ENCODE data around the gene CYTH3. TPM values are rescaled to one million over a fixed set of nuclear protein-coding genes. Genes with fewer than 3 reads are reported as not detected.
"Not testable (repeated sequence)": the region's sequence is repeated elsewhere in the genome, so short reads cannot be mapped to it uniquely, and the experiment has no call there.

Gene CYTH3
- total RNA-seq, 1 donor: 22.9 TPM

GRCh38 chr7:6158424-6159096, 113.9 kb downstream of the CYTH3 start:
- no peak for DNase-seq (ENCODE audit: low read depth in 2 of 3, low spot score in 2 of 3)

GRCh38 chr7:6157685-6158423, 114.6 kb downstream of the CYTH3 start:
- DNase-seq (ENCODE audit: low read depth in 2 of 3, low spot score in 2 of 3): no peak

- no peak for DNase-seq (ENCODE audit: low read depth in 2 of 3, low spot score in 2 of 3)
These were observed 115.7 kb downstream of the CYTH3 start for GRCh38 chr7:6156734-6157133.

GRCh38 chr7:6155596-6155995, 116.8 kb downstream of the CYTH3 start:
- DNase-seq (ENCODE audit: low read depth in 2 of 3, low spot score in 2 of 3): no peak

GRCh38 chr7:6154542-6155404, 117.7 kb downstream of the CYTH3 start:
- no peak for DNase-seq (ENCODE audit: low read depth in 2 of 3, low spot score in 2 of 3)

GRCh38 chr7:6153646-6154541, 118.5 kb downstream of the CYTH3 start:
- no peak for DNase-seq (ENCODE audit: low read depth in 2 of 3, low spot score in 2 of 3)

- no peak for DNase-seq (ENCODE audit: low read depth in 2 of 3, low spot score in 2 of 3)
These were observed 120.3 kb downstream of the CYTH3 start for GRCh38 chr7:6151994-6152735.

GRCh38 chr7:6151527-6151926, 120.9 kb downstream of the CYTH3 start:
- DNase-seq (ENCODE audit: low read depth in 2 of 3, low spot score in 2 of 3): not testable (repeated sequence)

GRCh38 chr7:6149996-6150395, 122.4 kb downstream of the CYTH3 start:
- no peak for DNase-seq (ENCODE audit: low read depth in 2 of 3, low spot score in 2 of 3)

- no peak for DNase-seq (ENCODE audit: low read depth in 2 of 3, low spot score in 2 of 3)
These were observed 123.6 kb downstream of the CYTH3 start for GRCh38 chr7:6148724-6149360.

- no peak for DNase-seq (ENCODE audit: low read depth in 2 of 3, low spot score in 2 of 3)
These were observed 124.8 kb downstream of the CYTH3 start for GRCh38 chr7:6147627-6148026.

- no peak for DNase-seq (ENCODE audit: low read depth in 2 of 3, low spot score in 2 of 3)
These were observed 125.8 kb downstream of the CYTH3 start for GRCh38 chr7:6146666-6147065.

- DNase-seq (ENCODE audit: low read depth in 2 of 3, low spot score in 2 of 3): no peak
These were observed 128.4 kb downstream of the CYTH3 start for GRCh38 chr7:6143997-6144396.

GRCh38 chr7:6142871-6143380, 129.5 kb downstream of the CYTH3 start:
- DNase-seq (ENCODE audit: low read depth in 2 of 3, low spot score in 2 of 3): no peak

GRCh38 chr7:6139189-6139996, 133.0 kb downstream of the CYTH3 start:
- peak in 2 of 3 donors; percentile 47 to 78 for DNase-seq (ENCODE audit: low read depth in 2 of 3, low spot score in 2 of 3)

- no peak for DNase-seq (ENCODE audit: low read depth in 2 of 3, low spot score in 2 of 3)
These were observed 135.9 kb downstream of the CYTH3 start for GRCh38 chr7:6136475-6136874.

GRCh38 chr7:6133249-6133648, 139.2 kb downstream of the CYTH3 start:
- no peak for DNase-seq (ENCODE audit: low read depth in 2 of 3, low spot score in 2 of 3)

GRCh38 chr7:6130007-6130587, 142.3 kb downstream of the CYTH3 start:
- no peak for DNase-seq (ENCODE audit: low read depth in 2 of 3, low spot score in 2 of 3)

Measured in hematopoietic multipotent progenitor cell (in vitro differentiated cells).